Measurements from ENCODE around the gene SPAAR. TPM values are rescaled to one million over a fixed set of nuclear protein-coding genes. Genes with fewer than 3 reads are reported as not detected.

SPAAR gene, protein sequence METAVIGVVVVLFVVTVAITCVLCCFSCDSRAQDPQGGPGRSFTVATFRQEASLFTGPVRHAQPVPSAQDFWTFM
- total RNA-seq (1 to 10 TPM in 3 of 4 donors, under 1 TPM in 1; 0.82 to 5.5 (median 2.1) TPM), polyA plus RNA-seq (1 to 10 TPM in 1 of 3 donors, not detected in 2; 2.5 TPM)

DNA sequence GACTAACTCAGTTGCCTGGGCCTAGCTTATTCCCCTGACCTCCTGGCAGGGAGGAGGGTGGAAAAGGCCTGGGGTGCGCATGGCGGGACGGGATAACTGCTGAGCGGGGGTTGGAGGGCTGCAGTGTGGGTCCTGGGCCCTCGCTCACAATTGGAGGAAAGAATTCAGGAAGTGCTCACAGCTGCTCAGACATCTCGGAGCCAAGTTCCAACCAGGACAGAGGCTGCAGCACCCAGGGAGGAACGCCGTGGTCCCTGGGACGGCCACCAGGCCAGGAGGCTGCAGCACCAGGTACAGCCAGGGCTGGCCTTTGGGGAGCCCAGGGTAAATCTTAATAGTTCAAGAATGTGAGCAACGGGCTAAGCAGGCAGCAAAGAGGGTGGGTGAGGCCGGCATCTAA lies at the start of gene SPAAR:
SPAAR (plus strand) TSS at position 217 of the 400 bp plus-strand sequence. CDS start 974 bp downstream, outside the sequence.
- TF ChIP-seq EP300 (IDR thresholded peaks at IDR 0.05) (no peak), POLR2AphosphoS5 (IDR thresholded peaks at IDR 0.05) (no peak), POLR2A (IDR thresholded peaks at IDR 0.05) (no peak)
- TF ChIP-seq, protein P1, sequence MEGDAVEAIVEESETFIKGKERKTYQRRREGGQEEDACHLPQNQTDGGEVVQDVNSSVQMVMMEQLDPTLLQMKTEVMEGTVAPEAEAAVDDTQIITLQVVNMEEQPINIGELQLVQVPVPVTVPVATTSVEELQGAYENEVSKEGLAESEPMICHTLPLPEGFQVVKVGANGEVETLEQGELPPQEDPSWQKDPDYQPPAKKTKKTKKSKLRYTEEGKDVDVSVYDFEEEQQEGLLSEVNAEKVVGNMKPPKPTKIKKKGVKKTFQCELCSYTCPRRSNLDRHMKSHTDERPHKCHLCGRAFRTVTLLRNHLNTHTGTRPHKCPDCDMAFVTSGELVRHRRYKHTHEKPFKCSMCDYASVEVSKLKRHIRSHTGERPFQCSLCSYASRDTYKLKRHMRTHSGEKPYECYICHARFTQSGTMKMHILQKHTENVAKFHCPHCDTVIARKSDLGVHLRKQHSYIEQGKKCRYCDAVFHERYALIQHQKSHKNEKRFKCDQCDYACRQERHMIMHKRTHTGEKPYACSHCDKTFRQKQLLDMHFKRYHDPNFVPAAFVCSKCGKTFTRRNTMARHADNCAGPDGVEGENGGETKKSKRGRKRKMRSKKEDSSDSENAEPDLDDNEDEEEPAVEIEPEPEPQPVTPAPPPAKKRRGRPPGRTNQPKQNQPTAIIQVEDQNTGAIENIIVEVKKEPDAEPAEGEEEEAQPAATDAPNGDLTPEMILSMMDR (IDR thresholded peaks at IDR 0.05): no peak
- H3K36me3 ChIP-seq: no peaks in the 10 kb centered on the region
- WGBS, 2 donors: 79 to 80% methylated on average over 11 of the region's 11 CpGs
- H3K27ac ChIP-seq: peak within 1 kb of the TSS; percentile 93 to 97 (median 94)
- intact Hi-C loops (cut with DNase I): no loop called here
- no peaks in the 10 kb centered on the region for H3K27me3 ChIP-seq
- H3K4me3 ChIP-seq: peak within 1 kb of the TSS in 2 of 4 donors; percentile 25 to 33
- H3K9me3 ChIP-seq: no peaks in the 10 kb centered on the region
- H3K4me1 ChIP-seq: peaks cover 0 to 75% (median 70%) of the 10 kb centered on the region in 4 donors
- DNase-seq: no peak

DNA sequence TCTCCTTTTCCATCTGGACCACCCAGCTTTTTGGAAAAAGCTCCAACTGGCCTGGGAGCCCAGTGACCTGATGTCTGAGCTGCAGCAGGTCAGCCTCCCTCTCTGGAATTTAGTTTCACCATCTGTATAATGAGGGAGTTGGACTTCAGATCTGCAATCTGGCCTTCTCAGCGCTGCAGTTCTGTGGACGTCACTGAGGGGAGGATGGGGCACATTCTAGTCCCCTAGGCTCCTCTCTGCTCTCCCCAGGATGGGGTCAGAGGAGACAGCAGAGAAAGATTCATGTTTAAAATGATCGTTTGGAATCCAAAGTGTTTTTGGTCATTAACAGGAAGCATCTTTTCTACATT lies 49.3 kb upstream of the SPAAR start:
- peak; percentile 34 for DNase-seq
- no peak overlapping the region for H3K4me3 ChIP-seq
- intact Hi-C loops (cut with DNase I): no loop called here
- no peaks in the 10 kb centered on the region for H3K36me3 ChIP-seq
- TF ChIP-seq, protein P1 (IDR thresholded peaks at IDR 0.05): no peak
- no peak for TF ChIP-seq POLR2A (IDR thresholded peaks at IDR 0.05)
- no peak for TF ChIP-seq EP300 (IDR thresholded peaks at IDR 0.05)
- no peaks in the 10 kb centered on the region for H3K4me1 ChIP-seq
- H3K9me3 ChIP-seq: no peaks in the 10 kb centered on the region
- H3K27me3 ChIP-seq: no peaks in the 10 kb centered on the region
- no peak overlapping the region for H3K27ac ChIP-seq
- WGBS, 2 donors: 46 to 55% methylated on average over 3 of the region's 3 CpGs

DNA sequence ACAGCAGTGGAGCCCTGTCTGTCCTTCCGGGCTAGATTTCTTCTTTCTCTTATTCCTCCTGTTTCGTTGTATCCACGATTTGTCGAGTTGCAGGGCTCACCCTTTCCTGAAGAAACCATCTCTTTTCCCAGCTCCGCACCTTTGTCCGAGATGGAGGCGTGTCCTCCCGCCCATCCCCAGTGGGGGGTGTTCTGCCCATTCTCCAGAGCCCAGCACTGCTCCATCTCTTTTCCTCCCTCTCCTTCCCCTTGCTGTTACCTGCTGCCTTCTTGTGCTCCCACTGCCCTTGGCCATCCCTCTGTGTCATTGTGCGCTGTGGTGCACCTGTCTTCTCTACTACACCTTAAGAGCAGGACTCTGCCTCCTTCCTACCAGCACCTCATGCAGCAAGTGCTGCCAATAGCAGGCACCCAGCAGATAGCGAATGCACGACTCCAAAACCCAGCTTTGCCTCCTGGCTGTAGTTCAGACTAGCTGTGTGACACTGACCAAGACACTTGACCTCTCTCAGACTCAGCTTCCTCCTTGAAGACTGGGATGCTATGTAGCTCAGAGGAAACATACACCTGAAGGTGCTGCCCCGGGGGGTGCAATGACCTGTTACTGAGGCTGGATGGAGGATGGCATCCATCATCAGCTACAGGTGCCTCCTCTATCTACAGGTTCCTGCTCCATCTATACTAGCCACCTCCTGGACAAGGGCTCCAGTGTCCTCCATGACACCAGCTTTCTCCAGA lies 48.0 kb upstream of the SPAAR start:
- H3K27ac ChIP-seq: no peak overlapping the region
- H3K4me1 ChIP-seq: no peaks in the 10 kb centered on the region
- 39 to 63% methylated on average over 12 of the region's 12 CpGs for WGBS, 2 donors
- H3K27me3 ChIP-seq: no peaks in the 10 kb centered on the region
- H3K36me3 ChIP-seq: no peaks in the 10 kb centered on the region
- no peaks in the 10 kb centered on the region for H3K9me3 ChIP-seq
- TF ChIP-seq POLR2AphosphoS5 (IDR thresholded peaks at IDR 0.05) (no peak), EP300 (IDR thresholded peaks at IDR 0.05) (no peak), POLR2A (IDR thresholded peaks at IDR 0.05) (no peak)
- TF ChIP-seq, protein P1 (IDR thresholded peaks at IDR 0.05): no peak
- DNase-seq: peak; percentile 30
- no peak overlapping the region for H3K4me3 ChIP-seq
- intact Hi-C loops (cut with DNase I): no loop called here

DNA sequence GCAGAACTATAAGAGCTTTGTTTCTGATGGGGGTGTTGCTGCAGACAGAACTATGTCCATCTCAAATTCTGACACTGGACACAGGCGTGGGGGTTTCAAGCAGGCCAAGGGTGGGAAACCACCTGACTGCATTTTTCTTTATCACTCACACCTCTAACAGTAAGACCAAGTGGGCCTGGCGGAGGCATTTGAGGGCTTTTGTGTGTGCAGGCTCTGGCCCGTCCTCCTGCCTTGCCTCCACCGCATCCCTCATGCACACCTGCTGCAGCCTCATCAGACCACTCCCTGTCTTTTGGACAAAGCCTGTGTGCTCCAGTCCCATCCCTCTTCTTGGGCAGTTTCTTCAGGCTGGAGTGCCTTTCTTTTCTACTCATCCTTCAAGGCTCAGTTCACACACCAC lies 47.0 kb upstream of the SPAAR start:
- no peak for TF ChIP-seq POLR2A (IDR thresholded peaks at IDR 0.05)
- Histone ChIP-seq H3K27ac (no peak overlapping the region), H3K9me3 (no peaks in the 10 kb centered on the region), H3K4me1 (no peaks in the 10 kb centered on the region), H3K36me3 (no peaks in the 10 kb centered on the region), H3K27me3 (peaks cover 0 to under 1% (median 0%) of the 10 kb centered on the region in 3 donors), H3K4me3 (no peak overlapping the region)
- intact Hi-C loops (cut with DNase I): no loop called here
- 71 to 88% methylated on average over 4 of the region's 4 CpGs for WGBS, 2 donors
- DNase-seq: no peak

DNA sequence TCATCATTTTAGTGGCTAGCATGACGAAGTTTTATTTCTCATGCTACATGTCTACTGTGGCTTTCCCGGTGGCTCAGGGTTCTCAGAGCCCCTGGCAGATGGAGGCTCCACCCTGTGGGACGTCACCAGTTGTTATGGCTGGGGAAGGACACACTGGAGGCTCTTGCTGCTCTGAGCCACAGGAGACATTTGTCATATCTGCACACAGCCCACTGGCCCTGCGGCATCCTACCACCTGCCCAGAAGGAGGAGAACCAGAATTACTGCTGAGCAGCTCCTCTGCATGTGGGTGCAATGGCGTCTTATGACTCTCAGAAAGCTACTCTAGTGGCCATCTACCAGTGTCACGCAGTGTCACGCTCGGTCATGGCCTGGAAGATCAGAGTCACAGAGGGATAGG lies 45.7 kb upstream of the SPAAR start:
- no peaks in the 10 kb centered on the region for H3K36me3 ChIP-seq
- TF ChIP-seq, protein P1 (IDR thresholded peaks at IDR 0.05): no peak
- TF ChIP-seq POLR2A (IDR thresholded peaks at IDR 0.05) (no peak), EP300 (IDR thresholded peaks at IDR 0.05) (no peak), POLR2AphosphoS5 (IDR thresholded peaks at IDR 0.05) (no peak)
- no peak overlapping the region for H3K27ac ChIP-seq
- no peaks in the 10 kb centered on the region for H3K4me1 ChIP-seq
- no peak overlapping the region for H3K4me3 ChIP-seq
- peaks cover 0 to 6% (median 0%) of the 10 kb centered on the region in 3 donors for H3K27me3 ChIP-seq
- 66 to 78% methylated on average over 8 of the region's 8 CpGs for whole genome bisulfite sequencing, 2 donors
- intact Hi-C loops (cut with DNase I): no loop called here
- DNase-seq: no peak
- H3K9me3 ChIP-seq: no peaks in the 10 kb centered on the region
